HL-60 (cell line): ENCODE data around the gene AHSG.

Source experiments
- DNase-seq, 2 experiments: peaks; one replicate each; pipeline ENCODE4 v3.0.0-alpha.2; 2010 to 2020; ENCODE audit warnings: low read depth in 1 of 2, low spot score in 1 of 2
- H3K27ac ChIP-seq: fragments of 250-450 bp; sonication (Bioruptor Pico); replicated peaks from 2 replicates; pipeline ENCODE4 v1.5.1; 2020; ENCODE audit warnings: mild to moderate bottlenecking, moderate library complexity
- H3K27me3 ChIP-seq: fragments of 250-450 bp; sonication (Bioruptor Pico); 2 replicates; pipeline ENCODE4 v1.5.1; 2021; ENCODE audit warnings: mild to moderate bottlenecking, moderate library complexity; ENCODE audit not compliant: insufficient read depth, poor library complexity, severe bottlenecking
- H3K4me3 ChIP-seq: replicated peaks from 2 replicates; pipeline ENCODE4 v1.5.1; 2011; ENCODE audit warnings: mild to moderate bottlenecking, control low read depth, low read length; ENCODE audit not compliant: insufficient read depth
- CTCF ChIP-seq: IDR thresholded peaks from one replicate; pipeline ENCODE4 v1.5.1; 2011; ENCODE audit warnings: low read length, control low read depth, inconsistent platforms; ENCODE audit not compliant: insufficient read depth
- GABPA ChIP-seq: IDR thresholded peaks from 2 replicates; pipeline ENCODE4 v1.6.1; 2012; ENCODE audit warnings: low read depth
- POLR2AphosphoS5 ChIP-seq: IDR thresholded peaks from 2 replicates; pipeline ENCODE4 v1.6.1; 2012; ENCODE audit warnings: low read depth
- REST ChIP-seq: IDR thresholded peaks from 2 replicates; pipeline ENCODE4 v1.6.1; 2012; ENCODE audit warnings: low read depth; ENCODE audit not compliant: insufficient replicate concordance
- SPI1 ChIP-seq: IDR thresholded peaks from 2 replicates; pipeline ENCODE4 v1.6.1; 2012; ENCODE audit warnings: low read depth, mild to moderate bottlenecking, borderline replicate concordance

The AHSG gene

GRCh38 chr3:186570941-186571643 is 41.8 kb upstream of the AHSG start:
- TF ChIP-seq POLR2AphosphoS5: no peak; the same call in 1 of the 2 replicates
- TF ChIP-seq CTCF: no peak
- TF ChIP-seq GABPA: no peak
- DNase-seq: no peak

GRCh38 chr3:186571644-186572013 is 41.2 kb upstream of the AHSG start:
- Histone ChIP-seq H3K27me3 (no peaks in the 10 kb centered on the region), H3K27ac (peak overlapping the region; percentile 92; the same call in 1 of the 2 replicates), H3K4me3 (peak overlapping the region; percentile 99)
- TF ChIP-seq POLR2AphosphoS5 (no peak), SPI1 (peak; percentile 96)
- DNase-seq: no peak

More at GRCh38 chr3:186570941-186571643, 41.8 kb upstream of the AHSG start:
- Histone ChIP-seq H3K27ac (peak overlapping the region; percentile 92), H3K4me3 (peak overlapping the region; percentile 99), H3K27me3 (no peaks in the 10 kb centered on the region)

- TF ChIP-seq SPI1 (no peak), GABPA (no peak), REST (no peak), POLR2AphosphoS5 (no peak), CTCF (no peak)
- DNase-seq: no peak
- Histone ChIP-seq H3K4me3 (no peak overlapping the region), H3K27ac (no peak overlapping the region), H3K27me3 (no peaks in the 10 kb centered on the region)
These were observed 35.3 kb upstream of the AHSG start for GRCh38 chr3:186577521-186577920.

- no peaks in the 10 kb centered on the region for H3K27me3 ChIP-seq
These were observed 32.1 kb upstream of the AHSG start for GRCh38 chr3:186580785-186581184.

More at GRCh38 chr3:186580785-186581184, 32.1 kb upstream of the AHSG start:
- TF ChIP-seq SPI1: no peak
- no peak for TF ChIP-seq REST
- no peak for TF ChIP-seq CTCF
- no peak for TF ChIP-seq POLR2AphosphoS5
- no peak for TF ChIP-seq GABPA
- DNase-seq: no peak
- Histone ChIP-seq H3K4me3 (no peak overlapping the region), H3K27ac (no peak overlapping the region)
